Mesenchymal stem cell (in vitro differentiated cells and primary cell): ENCODE data around the gene POLG2.

ENCODE experiments used
- DNase-seq: peaks from one replicate; pipeline ENCODE4 v3.0.0-alpha.2; 2013
- H2AFZ ChIP-seq: one replicate; pipeline ENCODE4 v1.6.1; 2013; ENCODE audit warnings: low read depth, mild to moderate bottlenecking, control low read depth, inconsistent platforms, low read length, moderate library complexity
- H2AK5ac ChIP-seq: 2 replicates; pipeline ENCODE4 v1.6.1; 2013; ENCODE audit warnings: low read length, moderate library complexity, mild to moderate bottlenecking, inconsistent platforms; ENCODE audit not compliant: severe bottlenecking
- H2BK120ac ChIP-seq: one replicate; pipeline ENCODE4 v1.6.1; 2013; ENCODE audit warnings: low read depth, mild to moderate bottlenecking, inconsistent platforms, low read length, moderate library complexity
- H2BK12ac ChIP-seq, 2 experiments: one replicate each; pipeline ENCODE4 v1.6.1; 2013; ENCODE audit warnings: inconsistent platforms in 2 of 2, low read length in 2 of 2, mild to moderate bottlenecking in 2 of 2, moderate library complexity in 2 of 2, control low read depth in 1 of 2
- H2BK15ac ChIP-seq: one replicate; pipeline ENCODE4 v1.6.1; 2013; ENCODE audit warnings: mild to moderate bottlenecking, low read depth, inconsistent platforms; ENCODE audit not compliant: poor library complexity, severe bottlenecking
- H2BK5ac ChIP-seq: 2 replicates; pipeline ENCODE4 v1.6.1; 2013; ENCODE audit warnings: low read depth, mild to moderate bottlenecking, low read length, control low read depth, inconsistent platforms; ENCODE audit not compliant: poor library complexity, severe bottlenecking
- H3K14ac ChIP-seq, 2 experiments: one replicate each; pipeline ENCODE4 v1.6.1; 2013; ENCODE audit warnings: inconsistent platforms in 2 of 2, low read length in 2 of 2, control low read depth in 1 of 2, mild to moderate bottlenecking in 1 of 2, moderate library complexity in 1 of 2
- H3K18ac ChIP-seq, 2 experiments: one replicate each; pipeline ENCODE4 v1.6.1; 2013; ENCODE audit warnings: inconsistent platforms in 2 of 2, low read length in 2 of 2, control low read depth in 1 of 2, low read depth in 1 of 2, mild to moderate bottlenecking in 1 of 2
- H3K23ac ChIP-seq, 2 experiments: one replicate each; pipeline ENCODE4 v1.6.1; 2013; ENCODE audit warnings: inconsistent platforms in 2 of 2, low read length in 2 of 2, mild to moderate bottlenecking in 2 of 2, moderate library complexity in 2 of 2, control low read depth in 1 of 2
- H3K27ac ChIP-seq: 2 replicates; pipeline ENCODE4 v1.5.1; 2013; ENCODE audit warnings: mild to moderate bottlenecking, moderate library complexity, low read length, control low read depth, inconsistent platforms; ENCODE audit not compliant: poor library complexity, severe bottlenecking
- H3K27me3 ChIP-seq, 2 experiments: 2 replicates each; pipeline versions ENCODE4 v1.6.1 to v1.7.0; 2013; ENCODE audit warnings: low read length in 2 of 2, mild to moderate bottlenecking in 2 of 2, moderate library complexity in 2 of 2, control low read depth in 1 of 2, inconsistent platforms in 1 of 2; ENCODE audit not compliant: control insufficient read depth in 1 of 2, insufficient read depth in 1 of 2
- H3K36me3 ChIP-seq, 2 experiments: 2 replicates each; pipeline versions ENCODE4 v1.6.1 to v1.7.0; 2013; ENCODE audit warnings: low read length in 2 of 2, control low read depth in 1 of 2, inconsistent platforms in 1 of 2, low read depth in 1 of 2, mild to moderate bottlenecking in 1 of 2; ENCODE audit not compliant: insufficient read depth in 2 of 2, control insufficient read depth in 1 of 2
- H3K4ac ChIP-seq, 2 experiments: one replicate each; pipeline ENCODE4 v1.6.1; 2013; ENCODE audit warnings: inconsistent platforms in 2 of 2, low read length in 2 of 2, mild to moderate bottlenecking in 2 of 2, moderate library complexity in 2 of 2, control low read depth in 1 of 2, low read depth in 1 of 2
- H3K4me1 ChIP-seq: 2 replicates; pipeline ENCODE4 v1.6.1; 2013; ENCODE audit warnings: low read depth, low read length, control low read depth; ENCODE audit not compliant: control insufficient read depth, insufficient read depth
- H3K4me2 ChIP-seq: 2 replicates; pipeline ENCODE4 v1.6.1; 2013; ENCODE audit warnings: low read length, mild to moderate bottlenecking, inconsistent platforms; ENCODE audit not compliant: poor library complexity, severe bottlenecking
- H3K4me3 ChIP-seq, 2 experiments: 2 replicates each; pipeline versions ENCODE4 v1.5.1 to v1.7.0; 2013; ENCODE audit warnings: low read length in 2 of 2, mild to moderate bottlenecking in 2 of 2, control low read depth in 1 of 2, low read depth in 1 of 2; ENCODE audit not compliant: insufficient read depth in 1 of 2
- H3K79me1 ChIP-seq: replicated peaks from 2 replicates; pipeline ENCODE4 v1.6.1; 2013; ENCODE audit warnings: mild to moderate bottlenecking, control low read depth, low read length, inconsistent platforms; ENCODE audit not compliant: poor library complexity, severe bottlenecking
- H3K9ac ChIP-seq: 2 replicates; pipeline ENCODE4 v1.7.0; 2013; ENCODE audit warnings: mild to moderate bottlenecking, low read length, moderate library complexity
- H3K9me3 ChIP-seq: 2 replicates; pipeline ENCODE4 v1.7.0; 2013; ENCODE audit warnings: mild to moderate bottlenecking, low read length; ENCODE audit not compliant: control insufficient read depth
- H4K8ac ChIP-seq: one replicate; pipeline ENCODE4 v1.6.1; 2013; ENCODE audit warnings: inconsistent platforms, mild to moderate bottlenecking, low read length, moderate library complexity
- H4K91ac ChIP-seq: one replicate; pipeline ENCODE4 v1.6.1; 2013; ENCODE audit warnings: mild to moderate bottlenecking, low read length, inconsistent platforms
- WGBS: methylation state at CpG from one replicate; pipeline ENCODE4 v1.1.7; 2013; ENCODE audit warnings: mixed read lengths; 5-methylcytosine and 5-hydroxymethylcytosine counted together

POLG2 gene

DNA sequence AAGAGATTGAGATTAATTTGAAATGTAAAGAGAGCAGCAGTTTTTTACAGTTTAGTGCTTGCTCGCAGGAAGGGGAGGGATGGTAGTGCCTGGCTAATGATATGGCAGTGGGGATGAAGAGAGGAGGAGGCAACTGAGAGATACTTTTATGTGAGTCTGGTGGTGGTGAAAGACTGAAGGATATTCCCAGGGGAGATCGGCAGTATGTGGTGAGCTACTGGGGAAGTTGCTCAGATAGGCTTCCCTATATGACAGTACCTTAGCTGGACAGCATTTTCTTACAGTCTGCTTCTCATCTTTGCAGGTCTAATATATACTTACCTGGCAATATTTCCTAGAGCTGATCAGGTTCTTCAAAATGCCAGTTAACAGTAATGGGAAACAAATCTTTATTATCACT is 18.6 kb upstream of the POLG2 start:
- Histone ChIP-seq H3K27ac (no peak overlapping the region), H3K23ac (no peak overlapping the region)

DNA sequence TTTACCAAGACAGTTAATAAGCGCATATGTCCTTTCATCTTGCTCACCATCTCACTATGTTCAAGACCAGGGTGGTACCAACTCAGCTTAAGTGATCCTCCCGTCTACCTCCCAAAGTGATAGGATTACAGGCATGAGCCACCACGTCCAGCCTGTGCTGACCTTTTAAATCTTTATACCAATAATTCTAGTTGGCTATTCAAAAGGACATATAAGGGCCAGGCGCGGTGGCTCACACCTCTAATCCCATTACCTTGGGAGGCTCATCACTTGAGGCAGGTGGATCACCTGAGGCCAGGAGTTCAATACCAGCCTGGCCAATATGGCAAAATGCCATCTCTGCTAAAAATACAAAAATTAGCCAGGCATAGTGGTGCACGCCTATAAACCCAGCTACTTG is 12.3 kb upstream of the POLG2 start:
- no peak overlapping the region for H2BK5ac ChIP-seq
- H3K9me3 ChIP-seq: no peaks in the 10 kb centered on the region
- H3K23ac ChIP-seq: peak overlapping the region; percentile 5 to 52
- H2BK15ac ChIP-seq: no peak overlapping the region
- peaks cover 10% of the 10 kb centered on the region for H3K79me1 ChIP-seq
- no peak overlapping the region for H3K27ac ChIP-seq
- H3K18ac ChIP-seq: no peak overlapping the region
- H3K4ac ChIP-seq: no peak overlapping the region
- H3K27me3 ChIP-seq: no peaks in the 10 kb centered on the region
- no peak overlapping the region for H3K14ac ChIP-seq
- H4K91ac ChIP-seq: no peak overlapping the region
- peak overlapping the region; percentile 38 for H3K9ac ChIP-seq
- H2AK5ac ChIP-seq: no peak overlapping the region
- no peak overlapping the region for H2BK120ac ChIP-seq
- DNase-seq: no peak
- H3K4me1 ChIP-seq: peaks cover 5% of the 10 kb centered on the region
- no peak overlapping the region for H4K8ac ChIP-seq
- H3K4me3 ChIP-seq: peak overlapping the region in 1 of 2 experiments; percentile 48
- peaks cover 10 to 59% of the 10 kb centered on the region in 2 experiments for H3K36me3 ChIP-seq
- 97% methylated on average over 6 of the region's 6 CpGs for WGBS
- H2BK12ac ChIP-seq: no peak overlapping the region
- no peak overlapping the region for H2AFZ ChIP-seq
- no peak overlapping the region for H3K4me2 ChIP-seq

More for the DNA sequence above, 18.6 kb upstream of the POLG2 start:
- no peak overlapping the region for H4K8ac ChIP-seq
- H3K9ac ChIP-seq: peak overlapping the region; percentile 25
- no peak overlapping the region for H2BK5ac ChIP-seq
- H2BK120ac ChIP-seq: no peak overlapping the region
- no peaks in the 10 kb centered on the region for H3K4me1 ChIP-seq
- H3K4me3 ChIP-seq: no peak overlapping the region
- H3K4ac ChIP-seq: no peak overlapping the region
- H3K18ac ChIP-seq: no peak overlapping the region
- no peak for DNase-seq
- no peak overlapping the region for H2AFZ ChIP-seq
- H2BK12ac ChIP-seq: no peak overlapping the region
- no peak overlapping the region for H2BK15ac ChIP-seq
- peaks cover 15 to 94% of the 10 kb centered on the region in 2 experiments for H3K36me3 ChIP-seq
- H2AK5ac ChIP-seq: no peak overlapping the region
- H3K4me2 ChIP-seq: no peak overlapping the region
- H3K79me1 ChIP-seq: peaks cover 23% of the 10 kb centered on the region
- H3K27me3 ChIP-seq: no peaks in the 10 kb centered on the region
- no peaks in the 10 kb centered on the region for H3K9me3 ChIP-seq
- no peak overlapping the region for H3K14ac ChIP-seq
- WGBS: 96% methylated on average over 1 of the region's 2 CpGs
- H4K91ac ChIP-seq: no peak overlapping the region

DNA sequence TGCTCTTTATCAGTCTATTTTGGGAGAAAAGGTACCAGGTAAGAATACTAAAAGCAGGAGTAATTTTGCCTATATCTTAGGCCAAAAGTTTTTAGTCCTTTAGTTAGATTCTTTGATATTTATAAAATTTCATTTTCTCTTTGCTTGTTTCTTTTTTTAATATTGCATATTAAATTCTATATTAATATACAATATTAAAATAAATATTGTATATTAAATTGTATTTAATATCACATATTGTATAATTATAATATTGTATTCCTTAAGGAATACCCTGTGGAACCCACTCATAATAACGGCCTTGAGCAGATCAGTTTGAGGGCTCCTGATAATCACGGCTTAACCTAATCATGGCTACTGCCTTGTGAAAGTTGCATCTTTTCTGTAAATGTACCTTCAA is 11.8 kb upstream of the POLG2 start:
- Histone ChIP-seq H3K4me2 (no peak overlapping the region), H3K36me3 (peaks cover 10 to 59% of the 10 kb centered on the region in 2 experiments), H3K27me3 (no peaks in the 10 kb centered on the region), H3K18ac (no peak overlapping the region), H3K4ac (no peak overlapping the region), H3K4me3 (peak overlapping the region in 1 of 2 experiments; percentile 93), H3K14ac (no peak overlapping the region), H2BK12ac (no peak overlapping the region), H3K9me3 (no peaks in the 10 kb centered on the region), H4K8ac (no peak overlapping the region), H2BK120ac (no peak overlapping the region), H3K27ac (no peak overlapping the region), H3K79me1 (peaks cover 10% of the 10 kb centered on the region), H2AK5ac (no peak overlapping the region), H3K9ac (peak overlapping the region; percentile 100), H4K91ac (no peak overlapping the region), H3K23ac (no peak overlapping the region), H2BK5ac (no peak overlapping the region), H3K4me1 (peaks cover 5% of the 10 kb centered on the region), H2AFZ (no peak overlapping the region), H2BK15ac (no peak overlapping the region)
- DNase-seq: no peak
- WGBS: 94% methylated on average over 2 of the region's 2 CpGs

DNA sequence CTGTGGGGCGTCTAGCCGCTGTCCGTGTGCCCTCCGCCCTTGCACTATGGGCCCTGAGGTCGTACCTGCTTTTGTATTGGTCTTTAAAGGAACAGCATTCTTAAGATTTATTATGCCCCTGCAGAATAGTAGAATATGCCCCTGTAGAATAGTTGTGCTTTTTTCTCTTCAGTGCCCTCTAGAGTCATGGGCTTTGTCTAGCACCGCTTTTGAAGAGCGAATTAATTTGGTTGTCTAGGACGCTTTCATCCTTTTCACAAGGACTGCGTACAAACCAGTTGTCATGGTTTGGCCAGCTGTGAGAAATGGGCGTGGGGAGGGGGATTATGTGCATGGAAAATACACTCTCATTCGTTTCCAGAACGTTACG is 10.5 kb upstream of the POLG2 start:
- H3K4me1 ChIP-seq: peaks cover 6% of the 10 kb centered on the region
- peak overlapping the region in 1 of 2 experiments; percentile 95 for H3K14ac ChIP-seq
- peaks cover 8% of the 10 kb centered on the region for H3K79me1 ChIP-seq
- peak overlapping the region; percentile 100 for H3K9ac ChIP-seq
- no peak overlapping the region for H2BK5ac ChIP-seq
- H3K27me3 ChIP-seq: no peaks in the 10 kb centered on the region
- H3K4me3 ChIP-seq: peak overlapping the region; percentile 85 to 93
- no peak overlapping the region for H2BK15ac ChIP-seq
- H2BK120ac ChIP-seq: peak overlapping the region; percentile 77
- H3K4ac ChIP-seq: peak overlapping the region; percentile 69 to 92
- peak overlapping the region; percentile 86 to 97 for H3K18ac ChIP-seq
- H4K8ac ChIP-seq: peak overlapping the region; percentile 35
- peak overlapping the region; percentile 96 for H3K27ac ChIP-seq
- peak overlapping the region in 1 of 2 experiments; percentile 7 for H3K23ac ChIP-seq
- H3K9me3 ChIP-seq: no peaks in the 10 kb centered on the region
- peak; percentile 90 for DNase-seq
- peak overlapping the region in 1 of 2 experiments; percentile 3 for H2BK12ac ChIP-seq
- H3K4me2 ChIP-seq: peak overlapping the region; percentile 67
- 0% methylated on average over 6 of the region's 13 CpGs for WGBS
- H2AK5ac ChIP-seq: peak overlapping the region; percentile 23
- peaks cover 13 to 59% of the 10 kb centered on the region in 2 experiments for H3K36me3 ChIP-seq
- peak overlapping the region; percentile 30 for H2AFZ ChIP-seq
- H4K91ac ChIP-seq: peak overlapping the region; percentile 94
